Stimulated activated CD4-positive, alpha-beta T cell treated with anti-CD3 and anti-CD28 coated beads, TNF-alpha, amount 100 ng/mL, for 24 hours (primary cell): ENCODE measurements around the gene TBC1D8.
"Not testable (repeated sequence)": the region's sequence is repeated elsewhere in the genome, so short reads cannot be mapped to it uniquely, and the experiment has no call there.

ENCODE experiments used
- DNase-seq, 3 experiments: peaks; one replicate each; pipeline ENCODE4 v3.0.0-alpha.2; 2020; ENCODE audit warnings: low read depth in 3 of 3

TBC1D8 gene

GRCh38 chr2:101064125-101064502 is 87.1 kb downstream of the TBC1D8 start:
- no peak for DNase-seq

DNA sequence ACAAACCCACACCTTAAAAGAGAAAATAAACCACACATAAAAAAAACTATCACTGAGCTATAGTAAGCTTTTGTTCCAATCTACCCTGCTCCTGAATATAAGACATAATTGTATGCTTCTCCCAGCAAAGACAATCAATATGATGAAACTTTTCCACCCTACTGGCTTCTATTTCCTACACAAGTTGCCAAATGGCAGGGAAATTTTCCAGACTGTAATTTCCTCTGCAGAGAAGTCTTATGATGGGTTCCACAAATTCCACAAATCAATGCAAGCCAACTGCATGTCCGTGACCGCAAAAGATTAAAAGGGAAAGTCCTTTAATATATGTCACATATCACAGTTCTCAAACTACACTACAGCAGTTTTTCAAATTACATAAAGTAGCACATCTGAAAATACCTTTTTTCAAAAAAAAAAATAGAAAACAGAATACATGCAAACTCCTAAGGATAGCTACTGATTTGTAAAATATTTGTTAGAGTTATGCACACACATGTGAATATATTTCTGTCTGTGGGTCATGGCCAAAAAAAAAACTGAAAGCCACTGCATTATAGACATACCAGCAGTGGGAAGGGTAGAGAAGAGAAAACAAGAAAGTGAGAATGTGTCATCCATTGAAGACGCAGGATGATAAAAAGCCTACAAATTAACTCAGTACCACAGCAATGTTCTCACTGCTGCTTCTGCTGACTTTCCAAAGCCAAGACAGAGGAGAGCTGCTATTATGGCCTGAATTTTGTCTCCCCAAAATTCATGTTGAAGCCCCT is 87.6 kb downstream of the TBC1D8 start:
- no peak for DNase-seq

DNA sequence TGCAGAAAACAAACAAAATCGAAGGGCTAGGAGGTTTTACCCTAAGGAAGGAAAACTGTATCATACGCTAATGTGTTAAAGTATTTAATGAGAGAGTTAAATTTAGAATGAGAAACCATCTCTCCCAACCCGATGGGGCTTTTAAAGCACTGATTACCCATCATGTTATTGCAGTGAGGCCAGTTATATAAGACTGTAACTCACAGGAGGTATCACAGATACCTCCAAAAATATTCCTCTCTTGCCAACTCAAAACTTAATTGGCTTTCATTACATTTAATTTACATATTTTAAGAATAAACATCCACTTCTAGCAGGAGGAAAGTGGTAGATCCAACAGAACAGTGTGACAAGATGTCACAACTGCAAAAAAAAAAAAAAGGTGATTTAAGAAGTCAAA is 92.8 kb downstream of the TBC1D8 start:
- no peak for DNase-seq

DNA sequence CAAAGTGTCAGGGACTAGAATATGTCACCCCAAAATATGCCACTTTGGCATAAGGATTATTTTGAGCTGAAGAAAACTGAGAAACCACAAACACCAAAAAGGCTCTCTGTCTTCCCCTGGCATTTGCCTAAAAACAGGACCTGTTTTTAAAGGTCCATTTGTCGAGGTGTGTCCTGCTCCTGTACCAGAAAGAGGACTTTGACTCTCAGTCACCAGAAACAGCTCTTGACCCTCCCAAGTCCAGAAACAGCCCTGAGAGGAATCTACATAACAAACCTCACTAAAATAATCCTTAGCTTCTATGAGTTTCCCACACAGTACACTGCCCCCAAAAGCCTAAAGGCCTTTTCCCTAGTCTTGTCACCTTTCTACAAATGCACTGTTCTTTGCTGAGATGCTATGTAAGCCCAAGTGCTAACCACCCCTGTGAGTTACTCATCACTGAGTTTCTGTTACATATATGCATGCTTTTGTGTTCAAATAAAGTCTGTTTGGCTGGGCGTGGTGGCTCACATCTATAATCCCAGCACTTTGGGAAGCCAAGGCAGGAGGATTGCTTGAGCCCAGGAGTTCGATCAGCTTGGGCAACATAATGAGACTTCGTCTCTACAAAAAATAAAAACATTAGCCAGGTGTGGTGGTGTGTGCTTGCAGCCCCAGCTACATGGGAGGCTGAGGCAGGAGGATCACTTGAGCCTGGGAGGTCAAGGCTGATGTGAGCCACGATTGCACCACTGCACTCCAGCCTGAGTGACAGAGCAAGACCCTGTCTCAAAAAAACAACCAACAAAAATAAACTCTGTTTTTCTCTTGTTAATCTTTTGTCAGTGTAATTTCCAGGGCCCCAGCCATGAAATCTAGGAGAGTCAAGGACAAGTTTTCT is 93.9 kb downstream of the TBC1D8 start:
- DNase-seq: no peak

DNA sequence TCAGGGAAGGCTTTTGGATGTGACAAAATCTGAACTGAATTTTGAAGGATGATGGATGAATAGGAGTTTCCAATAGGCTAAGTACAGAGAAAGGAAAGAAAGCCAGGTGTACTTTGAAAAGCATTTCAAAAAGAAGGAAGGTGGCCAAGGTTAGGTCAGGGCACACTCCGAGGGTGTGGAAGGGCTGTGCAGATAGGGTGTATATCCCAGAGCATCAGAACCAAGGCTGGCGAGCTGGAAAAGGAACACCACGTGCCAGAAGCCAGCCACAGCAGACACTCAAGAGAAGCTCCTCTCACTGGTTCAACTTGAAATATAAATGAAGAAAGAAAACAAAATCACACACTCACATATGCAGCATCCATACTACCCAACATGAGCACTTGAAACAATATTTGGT is 98.1 kb downstream of the TBC1D8 start:
- DNase-seq: no peak

DNA sequence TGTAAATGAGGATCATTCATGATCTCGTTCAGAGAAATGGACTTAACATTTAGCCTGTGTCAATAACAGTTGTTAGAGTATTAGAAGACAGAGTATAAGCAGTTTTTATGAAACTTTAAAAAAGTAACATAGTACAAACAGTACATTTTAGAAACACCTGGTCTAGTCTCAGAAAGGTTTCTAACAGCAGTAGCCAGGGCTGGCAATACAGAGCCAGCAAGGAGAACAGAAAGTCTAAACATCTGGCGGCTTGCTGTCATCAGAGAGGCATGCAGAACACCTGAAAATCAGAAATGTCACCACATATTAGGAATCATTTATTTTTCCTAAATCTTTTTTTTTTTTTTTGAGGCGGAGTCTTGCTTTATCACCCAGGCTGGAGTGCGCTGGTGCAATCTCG is 99.0 kb downstream of the TBC1D8 start:
- DNase-seq: no peak

DNA sequence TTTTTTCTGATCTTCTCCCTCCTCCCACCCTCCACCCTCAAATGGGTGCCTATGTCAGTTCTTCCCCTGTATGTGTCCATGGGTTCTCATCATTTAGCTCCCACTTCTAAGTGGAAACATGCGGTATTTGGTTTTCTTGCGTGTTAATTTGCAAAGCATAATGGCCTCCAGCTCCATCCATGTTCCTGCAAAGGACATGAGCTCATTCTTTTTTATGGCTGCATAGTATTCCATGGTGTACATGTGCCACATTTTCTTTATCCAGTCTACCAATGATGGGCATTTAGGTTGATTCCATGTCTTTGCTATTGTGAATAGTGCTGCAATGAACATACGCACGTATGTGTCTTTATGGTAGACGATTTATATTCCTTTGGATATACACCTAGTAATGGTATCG is 100.3 kb downstream of the TBC1D8 start:
- DNase-seq: not testable (repeated sequence)

DNA sequence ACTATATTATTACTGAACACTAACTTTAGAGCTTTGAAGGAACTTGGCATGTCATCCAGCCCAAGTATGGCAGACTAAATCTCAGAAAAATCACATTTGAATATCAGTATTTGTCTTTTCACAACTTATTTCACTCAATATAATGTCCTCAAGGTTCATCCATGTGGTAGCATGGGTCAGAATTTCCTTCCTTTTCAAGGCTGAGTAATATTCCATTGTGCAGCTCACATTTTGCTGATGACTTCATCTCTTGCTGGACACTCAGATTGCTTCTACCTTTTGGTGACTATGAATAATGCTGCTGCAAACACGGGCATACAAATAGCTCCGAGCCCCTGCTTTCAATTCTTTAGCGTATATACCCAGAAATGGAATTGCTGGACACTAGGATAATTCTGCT is 102.4 kb downstream of the TBC1D8 start:
- DNase-seq: no peak

DNA sequence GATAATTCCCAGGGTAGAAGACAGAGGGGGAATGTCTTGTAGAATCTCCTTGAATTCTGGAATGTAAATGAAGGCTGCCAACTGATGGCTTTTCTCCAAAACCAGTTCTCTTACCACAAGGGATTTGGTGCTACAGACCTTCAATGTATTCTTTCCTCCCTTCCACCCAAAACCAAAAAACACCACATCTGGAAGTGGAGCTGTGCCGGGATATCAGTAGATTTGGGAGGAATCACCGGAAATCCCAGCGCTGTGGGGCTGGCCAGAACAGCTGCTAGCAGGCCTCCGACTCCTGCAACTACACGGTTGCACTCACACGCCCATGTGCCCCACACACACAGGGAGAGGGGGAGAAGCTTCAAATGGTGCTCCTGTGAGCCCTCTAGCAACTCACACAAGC is 103.4 kb downstream of the TBC1D8 start:
- no peak for DNase-seq

DNA sequence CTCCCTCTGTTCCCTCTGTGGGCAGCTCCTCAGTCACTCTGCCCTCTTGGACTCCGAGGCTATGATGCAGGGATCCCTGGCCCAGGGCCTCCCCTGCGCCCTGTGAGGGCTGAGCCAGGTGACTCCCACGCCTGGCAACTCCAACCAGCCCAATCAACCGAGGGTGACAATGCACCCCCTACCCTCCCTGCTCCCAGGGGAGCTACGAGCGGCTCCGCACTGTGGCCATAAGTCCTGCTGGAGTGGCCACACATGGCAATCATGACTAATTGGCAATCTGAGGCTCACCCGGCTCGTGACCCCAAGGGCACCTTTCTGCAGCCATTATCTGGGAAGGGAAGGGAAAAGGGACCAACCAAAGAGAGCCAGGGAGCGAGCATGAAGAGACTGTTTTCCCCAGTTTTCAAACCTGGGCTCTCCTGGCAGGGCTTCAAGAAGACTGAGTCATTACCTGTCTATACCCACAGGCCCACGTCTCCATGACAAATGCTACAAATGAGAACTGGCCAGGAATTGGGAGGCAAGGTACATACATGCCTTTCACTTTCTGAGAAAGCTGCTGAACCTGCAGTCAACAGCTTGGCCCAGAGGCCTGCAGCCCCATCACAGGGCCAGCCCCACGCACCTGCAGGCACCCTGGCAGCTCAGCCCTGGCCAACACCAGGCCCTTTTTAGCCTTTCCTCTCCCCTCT is 104.0 kb downstream of the TBC1D8 start:
- no peak for DNase-seq

- no peak for DNase-seq
Measured at GRCh38 chr2:101045330-101045729, 105.9 kb downstream of the TBC1D8 start.

- no peak for DNase-seq
Measured at GRCh38 chr2:101041413-101041812, 109.8 kb downstream of the TBC1D8 start.

DNA sequence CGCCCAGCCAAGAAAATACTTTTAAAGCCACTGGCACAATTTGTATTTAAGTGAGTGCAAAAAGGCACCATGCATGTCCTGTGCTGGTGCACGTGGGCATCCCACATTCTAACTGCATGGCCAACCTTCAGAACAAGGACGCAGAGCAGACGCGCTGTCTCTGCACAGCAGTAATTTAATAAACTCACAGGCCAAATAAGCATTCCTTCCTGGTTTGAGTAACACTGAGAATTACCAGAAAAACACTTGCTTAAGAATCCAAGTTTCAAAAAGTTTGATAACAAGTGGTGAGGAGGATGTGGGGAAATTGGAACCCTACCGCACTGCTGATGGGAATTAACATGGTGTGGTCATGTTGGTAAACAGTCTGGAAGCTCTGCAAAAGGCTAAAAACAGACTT is 110.4 kb downstream of the TBC1D8 start:
- no peak for DNase-seq

- no peak for DNase-seq
Measured at GRCh38 chr2:101040072-101040471, 111.1 kb downstream of the TBC1D8 start.

- no peak for DNase-seq
Measured at GRCh38 chr2:101038455-101039255, 112.5 kb downstream of the TBC1D8 start.

- no peak for DNase-seq
Measured at GRCh38 chr2:101037161-101037755, 113.9 kb downstream of the TBC1D8 start.

- no peak for DNase-seq
Measured at GRCh38 chr2:101036562-101036961, 114.6 kb downstream of the TBC1D8 start.

- DNase-seq: no peak
Measured at GRCh38 chr2:101032084-101032776, 119.0 kb downstream of the TBC1D8 start.

GRCh38 chr2:101030866-101031554 is 120.2 kb downstream of the TBC1D8 start:
- no peak for DNase-seq

GRCh38 chr2:101027852-101028251 is 123.3 kb downstream of the TBC1D8 start:
- DNase-seq: no peak
